Cardiac muscle cell (in vitro differentiated cells and primary cell): ENCODE results near the gene TNFRSF8. TPM values are rescaled to one million over a fixed set of nuclear protein-coding genes. Genes with fewer than 3 reads are reported as not detected.

Source experiments
- DNase-seq, 2 donors: peaks; one replicate each; pipeline versions ENCODE4 v3.0.0 to v3.0.0-alpha.2; 2010 to 2017; ENCODE audit warnings: low read depth in 1 of 2, low spot score in 1 of 2
- H3K27ac ChIP-seq: fragments of 200-600 bp; sonication (generic); 2 replicates; pipeline ENCODE4 v1.5.1; 2016
- H3K27me3 ChIP-seq: fragments of 200-600 bp; sonication (generic); 2 replicates; pipeline ENCODE4 v1.6.0; 2016; ENCODE audit warnings: control low read depth
- H3K36me3 ChIP-seq: fragments of 200-600 bp; sonication (generic); 2 replicates; pipeline ENCODE4 v1.5.1; 2016; ENCODE audit warnings: control low read depth
- H3K4me1 ChIP-seq: fragments of 200-600 bp; sonication (generic); 2 replicates; pipeline ENCODE4 v1.8.1; 2017; ENCODE audit warnings: low read depth, mild to moderate bottlenecking, mixed run types
- H3K4me3 ChIP-seq: fragments of 200-600 bp; sonication (generic); 2 replicates; pipeline ENCODE4 v1.5.1; 2016; ENCODE audit warnings: mild to moderate bottlenecking
- H3K9me3 ChIP-seq: fragments of 200-600 bp; sonication (generic); 2 replicates; pipeline ENCODE4 v1.5.1; 2017; ENCODE audit warnings: low read depth, mild to moderate bottlenecking, control low read depth
- CTCF ChIP-seq: IDR thresholded peaks from 2 replicates; pipeline ENCODE4 v1.5.1; 2012; ENCODE audit warnings: low read depth, mild to moderate bottlenecking, low read length
- polyA plus RNA-seq: library from polyadenylated mRNA; unstranded; fragments of >200 nt; fragmentation: Nextera tagmentation; extraction: Ambion mirVana; gene quantifications from 2 replicates; pipeline ENCODE4 v1.2.1, GENCODE V29; 2016
- total RNA-seq: library from RNA; depleted of rRNA; stranded (reverse); fragments of >200 nt; gene quantifications from 2 replicates; pipeline ENCODE4 v1.2.3, GENCODE V29; 2016

TNFRSF8 gene
- total and polyA plus RNA-seq, 2 experiments from 2014 or later = 0.06 TPM; not detected in 1

GRCh38 chr1:12060500-12060899 lies 2.6 kb upstream of the TNFRSF8 start:
- peaks cover 56% of the 10 kb centered on the region for H3K27me3 ChIP-seq
- H3K4me3 ChIP-seq = no peak overlapping the region
- no peaks in the 10 kb centered on the region for H3K9me3 ChIP-seq
- TF ChIP-seq CTCF = no peak
- no peaks in the 10 kb centered on the region for H3K36me3 ChIP-seq
- H3K27ac ChIP-seq = no peak overlapping the region
- H3K4me1 ChIP-seq = no peaks in the 10 kb centered on the region
- no peak for DNase-seq

GRCh38 chr1:12064073-12064969 lies 1.2 kb downstream of the TNFRSF8 start:
- no peak for TF ChIP-seq CTCF
- Histone ChIP-seq H3K27me3 (peaks cover 60% of the 10 kb centered on the region), H3K4me1 (peaks cover 7% of the 10 kb centered on the region), H3K4me3 (no peak overlapping the region), H3K9me3 (no peaks in the 10 kb centered on the region), H3K36me3 (no peaks in the 10 kb centered on the region), H3K27ac (no peak overlapping the region)
- no peak for DNase-seq

GRCh38 chr1:12065872-12066271 lies 2.8 kb downstream of the TNFRSF8 start:
- Histone ChIP-seq H3K4me1 (peaks cover 10% of the 10 kb centered on the region), H3K27ac (no peak overlapping the region), H3K27me3 (peaks cover 48% of the 10 kb centered on the region), H3K36me3 (no peaks in the 10 kb centered on the region), H3K4me3 (no peak overlapping the region), H3K9me3 (no peaks in the 10 kb centered on the region)
- DNase-seq = no peak
- TF ChIP-seq CTCF = no peak

- peak; percentile 57 to 92 for DNase-seq
- H3K4me1 ChIP-seq = peaks cover 10% of the 10 kb centered on the region
- no peak for TF ChIP-seq CTCF
- H3K27ac ChIP-seq = peak overlapping the region; percentile 31
- no peaks in the 10 kb centered on the region for H3K9me3 ChIP-seq
- H3K36me3 ChIP-seq = no peaks in the 10 kb centered on the region
- no peak overlapping the region for H3K4me3 ChIP-seq
- H3K27me3 ChIP-seq = peaks cover 27% of the 10 kb centered on the region
Observed at GRCh38 chr1:12067900-12068821, 5.1 kb downstream of the TNFRSF8 start.

GRCh38 chr1:12069623-12070244 lies 6.6 kb downstream of the TNFRSF8 start:
- no peak overlapping the region for H3K4me3 ChIP-seq
- DNase-seq = no peak
- H3K4me1 ChIP-seq = peaks cover 10% of the 10 kb centered on the region
- no peak for TF ChIP-seq CTCF
- no peaks in the 10 kb centered on the region for H3K36me3 ChIP-seq
- no peak overlapping the region for H3K27ac ChIP-seq
- peaks cover 11% of the 10 kb centered on the region for H3K27me3 ChIP-seq
- no peaks in the 10 kb centered on the region for H3K9me3 ChIP-seq
